ENCODE data around the gene FOSL2. TPM values are rescaled to one million over a fixed set of nuclear protein-coding genes. Genes with fewer than 3 reads are reported as not detected.

The FOSL2 gene
- total and polyA plus RNA-seq, 2 experiments from 2014 or later = 0.60 to 4.3 TPM

DNA sequence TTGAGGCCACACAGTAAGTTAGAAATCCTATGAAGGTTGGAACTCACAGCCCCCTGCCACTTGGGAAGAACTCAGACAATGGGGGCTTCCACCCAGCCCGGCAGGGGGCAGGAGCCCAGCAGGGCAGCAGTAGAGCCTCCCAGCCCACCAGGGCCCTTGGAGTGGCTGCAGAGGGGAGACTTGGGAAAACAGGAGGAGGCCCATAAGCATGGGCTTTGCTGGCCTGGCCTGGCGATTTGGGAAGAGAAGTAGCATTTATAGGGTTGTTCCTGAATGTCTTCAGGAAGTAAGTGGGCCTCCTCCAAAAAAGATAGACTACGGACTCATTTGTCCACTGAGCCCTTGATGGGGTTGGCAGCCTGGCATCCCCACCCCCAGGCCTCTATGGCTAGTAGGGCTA is 17.4 kb upstream of the FOSL2 start (continued):
- TF ChIP-seq, protein P1, sequence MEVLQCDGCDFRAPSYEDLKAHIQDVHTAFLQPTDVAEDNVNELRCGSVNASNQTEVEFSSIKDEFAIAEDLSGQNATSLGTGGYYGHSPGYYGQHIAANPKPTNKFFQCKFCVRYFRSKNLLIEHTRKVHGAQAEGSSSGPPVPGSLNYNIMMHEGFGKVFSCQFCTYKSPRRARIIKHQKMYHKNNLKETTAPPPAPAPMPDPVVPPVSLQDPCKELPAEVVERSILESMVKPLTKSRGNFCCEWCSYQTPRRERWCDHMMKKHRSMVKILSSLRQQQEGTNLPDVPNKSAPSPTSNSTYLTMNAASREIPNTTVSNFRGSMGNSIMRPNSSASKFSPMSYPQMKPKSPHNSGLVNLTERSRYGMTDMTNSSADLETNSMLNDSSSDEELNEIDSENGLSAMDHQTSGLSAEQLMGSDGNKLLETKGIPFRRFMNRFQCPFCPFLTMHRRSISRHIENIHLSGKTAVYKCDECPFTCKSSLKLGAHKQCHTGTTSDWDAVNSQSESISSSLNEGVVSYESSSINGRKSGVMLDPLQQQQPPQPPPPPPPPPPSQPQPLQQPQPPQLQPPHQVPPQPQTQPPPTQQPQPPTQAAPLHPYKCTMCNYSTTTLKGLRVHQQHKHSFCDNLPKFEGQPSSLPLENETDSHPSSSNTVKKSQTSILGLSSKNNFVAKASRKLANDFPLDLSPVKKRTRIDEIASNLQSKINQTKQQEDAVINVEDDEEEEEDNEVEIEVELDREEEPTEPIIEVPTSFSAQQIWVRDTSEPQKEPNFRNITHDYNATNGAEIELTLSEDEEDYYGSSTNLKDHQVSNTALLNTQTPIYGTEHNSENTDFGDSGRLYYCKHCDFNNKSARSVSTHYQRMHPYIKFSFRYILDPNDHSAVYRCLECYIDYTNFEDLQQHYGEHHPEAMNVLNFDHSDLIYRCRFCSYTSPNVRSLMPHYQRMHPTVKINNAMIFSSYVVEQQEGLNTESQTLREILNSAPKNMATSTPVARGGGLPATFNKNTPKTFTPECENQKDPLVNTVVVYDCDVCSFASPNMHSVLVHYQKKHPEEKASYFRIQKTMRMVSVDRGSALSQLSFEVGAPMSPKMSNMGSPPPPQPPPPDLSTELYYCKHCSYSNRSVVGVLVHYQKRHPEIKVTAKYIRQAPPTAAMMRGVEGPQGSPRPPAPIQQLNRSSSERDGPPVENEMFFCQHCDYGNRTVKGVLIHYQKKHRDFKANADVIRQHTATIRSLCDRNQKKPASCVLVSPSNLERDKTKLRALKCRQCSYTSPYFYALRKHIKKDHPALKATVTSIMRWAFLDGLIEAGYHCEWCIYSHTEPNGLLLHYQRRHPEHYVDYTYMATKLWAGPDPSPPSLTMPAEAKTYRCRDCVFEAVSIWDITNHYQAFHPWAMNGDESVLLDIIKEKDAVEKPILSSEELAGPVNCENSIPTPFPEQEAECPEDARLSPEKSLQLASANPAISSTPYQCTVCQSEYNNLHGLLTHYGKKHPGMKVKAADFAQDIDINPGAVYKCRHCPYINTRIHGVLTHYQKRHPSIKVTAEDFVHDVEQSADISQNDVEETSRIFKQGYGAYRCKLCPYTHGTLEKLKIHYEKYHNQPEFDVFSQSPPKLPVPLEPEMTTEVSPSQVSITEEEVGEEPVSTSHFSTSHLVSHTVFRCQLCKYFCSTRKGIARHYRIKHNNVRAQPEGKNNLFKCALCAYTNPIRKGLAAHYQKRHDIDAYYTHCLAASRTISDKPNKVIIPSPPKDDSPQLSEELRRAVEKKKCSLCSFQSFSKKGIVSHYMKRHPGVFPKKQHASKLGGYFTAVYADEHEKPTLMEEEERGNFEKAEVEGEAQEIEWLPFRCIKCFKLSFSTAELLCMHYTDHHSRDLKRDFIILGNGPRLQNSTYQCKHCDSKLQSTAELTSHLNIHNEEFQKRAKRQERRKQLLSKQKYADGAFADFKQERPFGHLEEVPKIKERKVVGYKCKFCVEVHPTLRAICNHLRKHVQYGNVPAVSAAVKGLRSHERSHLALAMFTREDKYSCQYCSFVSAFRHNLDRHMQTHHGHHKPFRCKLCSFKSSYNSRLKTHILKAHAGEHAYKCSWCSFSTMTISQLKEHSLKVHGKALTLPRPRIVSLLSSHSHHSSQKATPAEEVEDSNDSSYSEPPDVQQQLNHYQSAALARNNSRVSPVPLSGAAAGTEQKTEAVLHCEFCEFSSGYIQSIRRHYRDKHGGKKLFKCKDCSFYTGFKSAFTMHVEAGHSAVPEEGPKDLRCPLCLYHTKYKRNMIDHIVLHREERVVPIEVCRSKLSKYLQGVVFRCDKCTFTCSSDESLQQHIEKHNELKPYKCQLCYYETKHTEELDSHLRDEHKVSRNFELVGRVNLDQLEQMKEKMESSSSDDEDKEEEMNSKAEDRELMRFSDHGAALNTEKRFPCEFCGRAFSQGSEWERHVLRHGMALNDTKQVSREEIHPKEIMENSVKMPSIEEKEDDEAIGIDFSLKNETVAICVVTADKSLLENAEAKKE (CRISPR knock-in tag; IDR thresholded peaks at IDR 0.05) = no peak
- TF ChIP-seq ZNF331 (CRISPR knock-in tag; IDR thresholded peaks at IDR 0.05; ENCODE audit: low read depth) (no peak), CREB1 (CRISPR knock-in tag; IDR thresholded peaks at IDR 0.05; ENCODE audit: low read depth) (no peak), EZH2phosphoT487 (IDR thresholded peaks at IDR 0.05; ENCODE audit: unreplicated experiment) (no peak), ZNF114 (CRISPR knock-in tag; IDR thresholded peaks at IDR 0.05) (no peak)

DNA sequence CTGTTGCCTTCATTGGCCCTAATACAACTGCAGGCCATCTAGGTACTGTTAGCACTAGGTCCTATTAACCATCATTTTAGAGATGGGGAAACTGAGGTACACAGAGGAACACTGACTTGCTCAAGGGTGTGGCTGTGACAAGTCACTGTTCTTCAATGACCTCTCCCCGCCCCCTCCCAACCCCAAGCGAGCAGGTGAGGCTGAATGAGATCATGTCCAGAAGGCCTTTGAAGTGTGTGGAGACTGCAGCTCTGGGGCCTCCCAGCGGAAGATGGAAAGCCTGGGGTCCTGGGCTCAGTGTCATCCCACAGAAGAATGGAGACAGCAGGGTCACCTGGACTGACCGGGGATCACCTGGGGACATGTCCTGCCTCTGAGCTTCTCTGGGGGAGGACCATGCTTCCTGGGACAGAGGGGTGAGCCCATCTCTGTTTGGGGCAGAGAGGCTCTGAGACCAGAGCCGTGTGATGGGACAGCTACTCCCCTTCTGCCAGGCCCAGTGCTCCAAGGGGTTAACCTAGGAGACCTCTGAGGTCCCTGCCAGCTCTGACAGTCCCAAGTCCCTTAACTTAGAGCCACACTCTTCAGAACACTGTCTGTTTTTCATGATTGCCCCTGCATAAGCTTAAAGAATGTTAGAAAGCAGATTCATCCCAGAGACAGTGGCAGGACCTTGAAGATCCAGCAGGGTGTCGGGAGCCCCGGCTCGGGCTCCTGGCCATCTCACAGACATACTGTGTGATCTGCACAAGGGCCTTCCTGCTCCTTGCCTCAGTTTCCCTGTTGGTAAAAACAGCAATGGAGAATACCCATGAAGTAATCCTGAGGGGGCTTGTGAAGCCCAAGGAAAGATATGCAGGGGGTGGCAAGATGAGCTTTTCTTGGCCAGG is 16.7 kb upstream of the FOSL2 start:
- ATAC-seq (no peak), DNase-seq (ENCODE audit: low spot score) (no peak)
- H3K9me2 ChIP-seq (ENCODE audit: insufficient read depth) = no peaks in the 10 kb centered on the region
- Mint-ChIP-seq H3K4me3 (no peak overlapping the region), H3K9me3 (no peaks in the 10 kb centered on the region), H3K36me3 (ENCODE audit: low read depth) (no peaks in the 10 kb centered on the region), H3K4me1 (no peaks in the 10 kb centered on the region), H3K27ac (no peak overlapping the region), H3K27me3 (ENCODE audit: insufficient read depth, low read depth, poor library complexity) (peaks cover 14% of the 10 kb centered on the region)
- no peak overlapping the region for H3K27ac ChIP-seq (ENCODE audit: low read depth)
- H3K4me2 ChIP-seq = no peak overlapping the region
- no peaks in the 10 kb centered on the region for H3F3A ChIP-seq (replicated peaks; ENCODE audit: low read depth)
- no peak overlapping the region for H3K4me3 ChIP-seq
- H3K4me1 ChIP-seq (ENCODE audit: insufficient read depth) = no peaks in the 10 kb centered on the region
- H3K79me2 ChIP-seq (replicated peaks; ENCODE audit: insufficient read depth) = no peaks in the 10 kb centered on the region
- TF ChIP-seq, protein P2, sequence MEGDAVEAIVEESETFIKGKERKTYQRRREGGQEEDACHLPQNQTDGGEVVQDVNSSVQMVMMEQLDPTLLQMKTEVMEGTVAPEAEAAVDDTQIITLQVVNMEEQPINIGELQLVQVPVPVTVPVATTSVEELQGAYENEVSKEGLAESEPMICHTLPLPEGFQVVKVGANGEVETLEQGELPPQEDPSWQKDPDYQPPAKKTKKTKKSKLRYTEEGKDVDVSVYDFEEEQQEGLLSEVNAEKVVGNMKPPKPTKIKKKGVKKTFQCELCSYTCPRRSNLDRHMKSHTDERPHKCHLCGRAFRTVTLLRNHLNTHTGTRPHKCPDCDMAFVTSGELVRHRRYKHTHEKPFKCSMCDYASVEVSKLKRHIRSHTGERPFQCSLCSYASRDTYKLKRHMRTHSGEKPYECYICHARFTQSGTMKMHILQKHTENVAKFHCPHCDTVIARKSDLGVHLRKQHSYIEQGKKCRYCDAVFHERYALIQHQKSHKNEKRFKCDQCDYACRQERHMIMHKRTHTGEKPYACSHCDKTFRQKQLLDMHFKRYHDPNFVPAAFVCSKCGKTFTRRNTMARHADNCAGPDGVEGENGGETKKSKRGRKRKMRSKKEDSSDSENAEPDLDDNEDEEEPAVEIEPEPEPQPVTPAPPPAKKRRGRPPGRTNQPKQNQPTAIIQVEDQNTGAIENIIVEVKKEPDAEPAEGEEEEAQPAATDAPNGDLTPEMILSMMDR (conservative IDR thresholded peaks at IDR 0.05; ENCODE audit: low read depth in 2 of 2) = no peak
- TF ChIP-seq JUNB (IDR thresholded peaks at IDR 0.05; ENCODE audit: unreplicated experiment) = no peak
- TF ChIP-seq ZNF331 (CRISPR knock-in tag; IDR thresholded peaks at IDR 0.05; ENCODE audit: low read depth) = no peak
- TF ChIP-seq, protein P3, sequence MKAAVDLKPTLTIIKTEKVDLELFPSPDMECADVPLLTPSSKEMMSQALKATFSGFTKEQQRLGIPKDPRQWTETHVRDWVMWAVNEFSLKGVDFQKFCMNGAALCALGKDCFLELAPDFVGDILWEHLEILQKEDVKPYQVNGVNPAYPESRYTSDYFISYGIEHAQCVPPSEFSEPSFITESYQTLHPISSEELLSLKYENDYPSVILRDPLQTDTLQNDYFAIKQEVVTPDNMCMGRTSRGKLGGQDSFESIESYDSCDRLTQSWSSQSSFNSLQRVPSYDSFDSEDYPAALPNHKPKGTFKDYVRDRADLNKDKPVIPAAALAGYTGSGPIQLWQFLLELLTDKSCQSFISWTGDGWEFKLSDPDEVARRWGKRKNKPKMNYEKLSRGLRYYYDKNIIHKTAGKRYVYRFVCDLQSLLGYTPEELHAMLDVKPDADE (IDR thresholded peaks at IDR 0.05) = no peak
- H3K36me3 ChIP-seq (ENCODE audit: insufficient read depth) = no peaks in the 10 kb centered on the region
- 0 out of 2 replicates have a peak, but pooled peaks cover 14% of the 10 kb centered on the region for H3K27me3 ChIP-seq (ENCODE audit: insufficient read depth)
- no peak overlapping the region for H2AFZ ChIP-seq
- no peaks in the 10 kb centered on the region for H4K20me1 ChIP-seq (replicated peaks; ENCODE audit: insufficient read depth)
